Keratinocyte (primary cell): ENCODE results near the gene OVAAL. TPM values are rescaled to one million over a fixed set of nuclear protein-coding genes. Genes with fewer than 3 reads are reported as not detected.

Source experiments
- DNase-seq: peaks from one replicate; pipeline ENCODE4 v3.0.0-alpha.2; 2011; ENCODE audit warnings: low read depth, missing footprints, low spot score
- FAIRE-seq: peaks from 2 replicates; lab custom pipeline; 2011; peaks lifted over from hg19 to GRCh38; lab: Jason Lieb, UNC
- H2AFZ ChIP-seq: 2 replicates; pipeline ENCODE4 v1.6.0; 2012; ENCODE audit warnings: low read length, control low read depth, inconsistent platforms; ENCODE audit not compliant: control insufficient read depth
- H3K27ac ChIP-seq: 2 replicates; pipeline ENCODE4 v1.5.1; 2011; ENCODE audit warnings: low read length; ENCODE audit not compliant: control insufficient read depth, insufficient read depth
- H3K27me3 ChIP-seq: 3 replicates; pipeline ENCODE4 v1.6.0; 2011; ENCODE audit warnings: low read length; ENCODE audit not compliant: control insufficient read depth, insufficient read depth; ENCODE audit errors: extremely low read depth
- H3K36me3 ChIP-seq, 2 experiments: 2 replicates in 1 of 2; 3 replicates in 1 of 2; pipeline ENCODE4 v1.5.1; 2011; ENCODE audit warnings: low read length in 2 of 2, mild to moderate bottlenecking in 1 of 2; ENCODE audit not compliant: control insufficient read depth in 2 of 2, insufficient read depth in 2 of 2; ENCODE audit errors: extremely low read depth in 1 of 2
- H3K4me1 ChIP-seq: 3 replicates; pipeline ENCODE4 v1.5.1; 2011; ENCODE audit warnings: low read length; ENCODE audit not compliant: control insufficient read depth, insufficient read depth; ENCODE audit errors: extremely low read depth
- H3K4me2 ChIP-seq: 3 replicates; pipeline ENCODE4 v1.6.0; 2011; ENCODE audit warnings: low read depth, low read length; ENCODE audit not compliant: control insufficient read depth, insufficient read depth; ENCODE audit errors: extremely low read depth
- H3K4me3 ChIP-seq, 3 experiments: fragments of 200-600 bp in 1 of 3; sonication (generic) in 1 of 3; 2 replicates in 2 of 3; 3 replicates in 1 of 3; pipeline ENCODE4 v1.5.1; 2011 to 2016; ENCODE audit warnings: low read length in 3 of 3, mild to moderate bottlenecking in 3 of 3, control low read depth in 2 of 3, inconsistent platforms in 1 of 3, low read depth in 1 of 3, mixed read lengths in 1 of 3, mixed run types in 1 of 3, moderate library complexity in 1 of 3; ENCODE audit not compliant: control insufficient read depth in 2 of 3, insufficient read depth in 2 of 3; ENCODE audit errors: extremely low read depth in 1 of 3
- H3K79me2 ChIP-seq: 2 replicates; pipeline ENCODE4 v1.6.0; 2012; ENCODE audit warnings: low read length; ENCODE audit not compliant: control insufficient read depth, insufficient read depth
- H3K9ac ChIP-seq: 3 replicates; pipeline ENCODE4 v1.6.0; 2011; ENCODE audit warnings: low read length; ENCODE audit not compliant: control insufficient read depth, insufficient read depth; ENCODE audit errors: extremely low read depth
- H3K9me1 ChIP-seq: 3 replicates; pipeline ENCODE4 v1.6.0; 2011; ENCODE audit warnings: low read length; ENCODE audit not compliant: control insufficient read depth, insufficient read depth; ENCODE audit errors: extremely low read depth
- H3K9me3 ChIP-seq: 2 replicates; pipeline ENCODE4 v1.5.1; 2012; ENCODE audit warnings: low read depth, low read length; ENCODE audit not compliant: control insufficient read depth
- H4K20me1 ChIP-seq: 3 replicates; pipeline ENCODE4 v1.6.0; 2011; ENCODE audit warnings: low read length; ENCODE audit not compliant: control insufficient read depth, insufficient read depth; ENCODE audit errors: extremely low read depth
- EZH2 ChIP-seq: IDR thresholded peaks from one replicate; pipeline ENCODE4 v1.6.1; 2012; ENCODE audit warnings: inconsistent platforms, mild to moderate bottlenecking, low read length, moderate library complexity
- dilution Hi-C: fragments of 300-500 bp; cut with MboI; formaldehyde crosslinking; loops from one replicate; pipeline ENCODE4 v1.7.0; 2020; ENCODE audit warnings: low sequenced_read_pairs; ENCODE audit not compliant: extremely low pct_ligation_motif_present
- polyA plus RNA-seq, 5 experiments: library from polyadenylated mRNA; depleted of rRNA in 3 of 5; stranded (reverse) in 3 of 5; stranded (forward) in 1 of 5; unstranded in 1 of 5; fragments of >200 nt; gene quantifications; 1 replicate in 1 of 5; 2 replicates in 3 of 5; 3 replicates in 1 of 5; pipeline versions ENCODE4 v1.2.1 to v1.2.3, GENCODE V29; 2011 to 2012; ENCODE audit warnings: missing spikeins in 2 of 5, low read depth in 1 of 5, low replicate concordance in 1 of 5
- TF ChIP-seq, protein P1 (sequence below), 3 experiments: IDR thresholded peaks in 1 of 3; conservative IDR thresholded peaks in 1 of 3; optimal IDR thresholded peaks in 1 of 3; 2 replicates in 2 of 3; 3 replicates in 1 of 3; pipeline versions ENCODE3 to v1.5.1; 2011; ENCODE audit warnings: low read length in 3 of 3, mild to moderate bottlenecking in 3 of 3, moderate library complexity in 2 of 3, control low read depth in 1 of 3, inconsistent platforms in 1 of 3; ENCODE audit not compliant: insufficient read depth in 2 of 3; ENCODE audit errors: extremely low read depth in 1 of 3

The OVAAL gene
- polyA plus RNA-seq, 1 donor (not counting 4 experiments of a cell fraction or from before 2014, with no cell fraction given), result not detected

DNA sequence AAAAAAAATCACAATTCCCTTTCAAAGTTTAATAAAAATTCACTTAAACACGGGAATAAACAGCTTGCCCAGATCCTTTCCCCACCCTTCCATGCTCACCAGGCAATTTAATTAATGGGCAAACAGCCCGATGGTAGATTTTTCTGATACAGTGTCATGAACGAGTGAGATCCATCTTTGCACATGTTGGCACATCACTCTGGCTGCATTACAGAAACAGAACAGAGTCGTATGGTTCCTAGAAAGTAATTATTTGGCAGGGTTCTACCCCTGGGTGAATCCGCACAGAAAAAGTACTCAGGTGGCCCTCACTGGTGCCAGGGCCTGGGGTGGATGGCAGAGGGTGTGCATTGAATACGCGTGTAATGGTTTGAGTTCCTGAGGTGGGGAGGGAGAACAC, 24.6 kb upstream of the OVAAL start:
- no peaks in the 10 kb centered on the region for H4K20me1 ChIP-seq
- no peak for DNase-seq
- H3K9me1 ChIP-seq, result no peaks in the 10 kb centered on the region
- H3K4me3 ChIP-seq, result no peak overlapping the region
- TF ChIP-seq, protein P1, sequence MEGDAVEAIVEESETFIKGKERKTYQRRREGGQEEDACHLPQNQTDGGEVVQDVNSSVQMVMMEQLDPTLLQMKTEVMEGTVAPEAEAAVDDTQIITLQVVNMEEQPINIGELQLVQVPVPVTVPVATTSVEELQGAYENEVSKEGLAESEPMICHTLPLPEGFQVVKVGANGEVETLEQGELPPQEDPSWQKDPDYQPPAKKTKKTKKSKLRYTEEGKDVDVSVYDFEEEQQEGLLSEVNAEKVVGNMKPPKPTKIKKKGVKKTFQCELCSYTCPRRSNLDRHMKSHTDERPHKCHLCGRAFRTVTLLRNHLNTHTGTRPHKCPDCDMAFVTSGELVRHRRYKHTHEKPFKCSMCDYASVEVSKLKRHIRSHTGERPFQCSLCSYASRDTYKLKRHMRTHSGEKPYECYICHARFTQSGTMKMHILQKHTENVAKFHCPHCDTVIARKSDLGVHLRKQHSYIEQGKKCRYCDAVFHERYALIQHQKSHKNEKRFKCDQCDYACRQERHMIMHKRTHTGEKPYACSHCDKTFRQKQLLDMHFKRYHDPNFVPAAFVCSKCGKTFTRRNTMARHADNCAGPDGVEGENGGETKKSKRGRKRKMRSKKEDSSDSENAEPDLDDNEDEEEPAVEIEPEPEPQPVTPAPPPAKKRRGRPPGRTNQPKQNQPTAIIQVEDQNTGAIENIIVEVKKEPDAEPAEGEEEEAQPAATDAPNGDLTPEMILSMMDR (optimal IDR thresholded peaks at IDR 0.05 in 1 of 3, IDR thresholded peaks at IDR 0.05 in 1 of 3, conservative IDR thresholded peaks at IDR 0.05 in 1 of 3; ENCODE audit: extremely low read depth in 1 of 3, insufficient read depth in 2 of 3, low read length in 3 of 3), result no peak
- no peak for TF ChIP-seq EZH2
- H3K9me3 ChIP-seq, result no peaks in the 10 kb centered on the region
- no peak overlapping the region for H3K9ac ChIP-seq
- dilution Hi-C loops, result no loop called here
- H3K36me3 ChIP-seq, result no peaks in the 10 kb centered on the region
- no peaks in the 10 kb centered on the region for H3K79me2 ChIP-seq
- H3K4me2 ChIP-seq, result no peak overlapping the region
- peaks cover 11% of the 10 kb centered on the region for H3K4me1 ChIP-seq
- H3K27me3 ChIP-seq, result no peaks in the 10 kb centered on the region
- no peak overlapping the region for H2AFZ ChIP-seq
- H3K27ac ChIP-seq, result no peak overlapping the region
- FAIRE-seq, result no peak

GRCh38 chr1:180535418-180535999, 23.3 kb upstream of the OVAAL start:
- no peak overlapping the region for H3K27ac ChIP-seq
- no peaks in the 10 kb centered on the region for H3K27me3 ChIP-seq
- dilution Hi-C loops, result no loop called here
- H3K36me3 ChIP-seq, result no peaks in the 10 kb centered on the region
- DNase-seq (no peak), FAIRE-seq (no peak)
- H4K20me1 ChIP-seq, result no peaks in the 10 kb centered on the region
- H3K4me1 ChIP-seq, result peaks cover 3% of the 10 kb centered on the region
- TF ChIP-seq, protein P1 (optimal IDR thresholded peaks at IDR 0.05 in 1 of 3, IDR thresholded peaks at IDR 0.05 in 1 of 3, conservative IDR thresholded peaks at IDR 0.05 in 1 of 3; ENCODE audit: extremely low read depth in 1 of 3, insufficient read depth in 2 of 3, low read length in 3 of 3), result no peak
- no peak for TF ChIP-seq EZH2
- no peak overlapping the region for H3K4me3 ChIP-seq
- H3K9ac ChIP-seq, result no peak overlapping the region
- H3K79me2 ChIP-seq, result no peaks in the 10 kb centered on the region
- no peaks in the 10 kb centered on the region for H3K9me3 ChIP-seq
- no peak overlapping the region for H2AFZ ChIP-seq
- no peaks in the 10 kb centered on the region for H3K9me1 ChIP-seq
- H3K4me2 ChIP-seq, result no peak overlapping the region
